ENCODE data around the gene SRBD1.
A peak's percentile ranks its signal among the peaks of the same experiment; 100 is the strongest.

The SRBD1 gene

GRCh38 chr2:45634223-45634622, 23.2 kb upstream of the SRBD1 start:
- no peak for DNase-seq

- no peak for DNase-seq
Observed at GRCh38 chr2:45631955-45632354, 20.9 kb upstream of the SRBD1 start.

- DNase-seq: no peak
Observed at GRCh38 chr2:45631319-45631718, 20.3 kb upstream of the SRBD1 start.

- DNase-seq: no peak
Observed at GRCh38 chr2:45629971-45630370, 18.9 kb upstream of the SRBD1 start.

GRCh38 chr2:45627911-45628310, 16.8 kb upstream of the SRBD1 start:
- no peak for DNase-seq

GRCh38 chr2:45626387-45627221, 15.5 kb upstream of the SRBD1 start:
- no peak for DNase-seq

- no peak for DNase-seq
Observed at GRCh38 chr2:45625824-45626223, 14.8 kb upstream of the SRBD1 start.

GRCh38 chr2:45623098-45623497, 12.0 kb upstream of the SRBD1 start:
- DNase-seq: no peak

- no peak for DNase-seq
Observed at GRCh38 chr2:45622336-45623075, 11.4 kb upstream of the SRBD1 start.

- no peak for DNase-seq
Observed at GRCh38 chr2:45617496-45617895, 6.4 kb upstream of the SRBD1 start.

GRCh38 chr2:45616658-45617411, 5.8 kb upstream of the SRBD1 start:
- DNase-seq: no peak

GRCh38 chr2:45614871-45615415, 3.9 kb upstream of the SRBD1 start:
- no peak for DNase-seq

- no peak for DNase-seq
Observed at GRCh38 chr2:45614330-45614729, 3.3 kb upstream of the SRBD1 start.

- no peak for DNase-seq
Observed at GRCh38 chr2:45612731-45613130, 1.7 kb upstream of the SRBD1 start.

- no peak for DNase-seq
Observed at GRCh38 chr2:45612285-45612684, 1.2 kb upstream of the SRBD1 start.

- peak; percentile 55 for DNase-seq
Observed at GRCh38 chr2:45610281-45611019, 617 bp downstream of the SRBD1 start.

GRCh38 chr2:45607701-45608100, 3.4 kb downstream of the SRBD1 start:
- no peak for DNase-seq

GRCh38 chr2:45606796-45607195, 4.3 kb downstream of the SRBD1 start:
- no peak for DNase-seq

GRCh38 chr2:45605116-45605515, 6.0 kb downstream of the SRBD1 start:
- no peak for DNase-seq

- DNase-seq: no peak
Observed at GRCh38 chr2:45602624-45603023, 8.4 kb downstream of the SRBD1 start.

- DNase-seq: no peak
Observed at GRCh38 chr2:45598545-45598944, 12.5 kb downstream of the SRBD1 start.

GRCh38 chr2:45596761-45597160, 14.3 kb downstream of the SRBD1 start:
- DNase-seq: no peak

Measured in CD4-positive, alpha-beta T cell treated with Interleukin-10 for 1 hour (primary cell).